ENCODE results near the gene AGFG1.

The AGFG1 gene

DNA sequence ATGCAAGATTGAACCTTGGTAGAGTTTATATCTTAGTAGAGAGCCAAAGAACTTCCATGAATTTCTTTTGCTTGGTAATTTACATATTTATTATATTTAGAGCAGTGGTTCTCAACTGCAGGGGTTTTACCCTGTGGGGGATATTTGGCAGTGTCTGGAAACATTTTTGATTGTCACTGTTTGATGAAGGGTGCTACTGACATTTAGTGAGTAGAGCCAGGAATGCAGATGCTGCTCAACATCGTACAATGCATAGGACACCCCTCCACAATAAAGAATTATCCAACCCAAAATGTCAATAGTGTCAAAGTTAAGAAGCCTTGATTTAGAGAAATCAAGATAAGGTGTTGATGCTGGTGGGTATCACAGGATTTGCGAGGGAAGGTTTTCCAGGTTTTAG, 14.7 kb downstream of the AGFG1 start:
- no peak for DNase-seq (ENCODE audit: low read depth, low spot score)
- H3K4me3 ChIP-seq (ENCODE audit: low read length): no peak overlapping the region

DNA sequence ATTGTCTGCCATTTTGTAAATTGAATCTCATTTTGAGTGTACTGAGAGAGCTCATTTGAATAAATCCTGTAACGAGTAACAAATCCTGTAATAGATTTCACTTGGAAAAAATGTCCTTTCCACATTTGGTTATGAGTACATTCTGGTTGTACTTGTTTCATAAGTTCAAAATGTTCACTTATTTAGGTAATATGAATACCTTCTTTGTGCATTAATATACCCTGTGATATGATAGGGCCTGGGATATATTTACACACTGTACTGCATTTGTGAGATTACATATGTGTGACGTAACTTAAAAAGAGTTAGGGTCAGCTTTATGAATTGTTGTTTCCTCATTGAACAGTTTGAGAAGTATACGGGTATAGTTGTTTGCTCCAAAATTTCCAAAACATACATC, 16.1 kb downstream of the AGFG1 start:
- no peak overlapping the region for H3K4me3 ChIP-seq (ENCODE audit: low read length)
- no peak for DNase-seq (ENCODE audit: low read depth, low spot score)

- DNase-seq (ENCODE audit: low read depth, low spot score): no peak
- no peak overlapping the region for H3K4me3 ChIP-seq (ENCODE audit: low read length)
Measured at GRCh38 chr2:227491386-227491785, 19.4 kb downstream of the AGFG1 start.

DNA sequence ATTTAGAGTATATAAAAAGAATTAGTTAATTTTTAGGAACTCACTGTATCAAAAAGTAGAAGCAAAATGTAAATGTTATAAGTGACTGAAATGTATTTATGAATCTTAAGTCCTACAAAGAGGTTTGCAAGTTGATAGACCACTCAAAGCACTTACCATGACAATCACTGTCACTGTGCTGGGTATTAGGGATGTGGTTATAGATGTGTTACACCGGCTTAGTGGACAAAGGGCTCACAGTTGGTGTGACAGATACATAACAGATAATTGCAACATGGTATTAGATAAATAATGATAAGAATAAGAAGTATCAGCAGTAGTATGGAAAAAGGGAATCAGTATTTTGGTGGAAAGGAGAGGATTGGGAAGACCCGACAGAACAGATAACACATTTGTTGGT, 21.6 kb downstream of the AGFG1 start:
- no peak overlapping the region for H3K4me3 ChIP-seq (ENCODE audit: low read length)
- DNase-seq (ENCODE audit: low read depth, low spot score): no peak

DNA sequence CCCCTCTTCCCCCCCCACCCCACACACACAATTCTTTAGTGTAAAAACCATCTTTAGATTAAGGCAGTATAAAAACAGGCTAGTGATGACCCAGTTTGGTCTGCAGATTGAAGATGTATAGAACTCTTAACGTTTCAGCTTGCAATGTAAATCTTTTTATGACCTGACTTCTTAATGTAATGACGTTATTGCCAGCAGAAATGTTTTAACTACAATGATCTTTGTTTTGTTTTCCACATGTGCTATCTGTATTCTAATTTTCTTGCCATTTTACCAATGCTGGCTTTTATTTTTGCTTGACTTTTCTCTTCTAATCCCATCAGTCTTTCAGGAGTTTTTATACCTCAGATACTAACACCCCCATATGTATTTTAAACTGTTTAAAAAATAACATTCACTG, 25.2 kb downstream of the AGFG1 start:
- H3K4me3 ChIP-seq (ENCODE audit: low read length): no peak overlapping the region
- DNase-seq (ENCODE audit: low read depth, low spot score): no peak

DNA sequence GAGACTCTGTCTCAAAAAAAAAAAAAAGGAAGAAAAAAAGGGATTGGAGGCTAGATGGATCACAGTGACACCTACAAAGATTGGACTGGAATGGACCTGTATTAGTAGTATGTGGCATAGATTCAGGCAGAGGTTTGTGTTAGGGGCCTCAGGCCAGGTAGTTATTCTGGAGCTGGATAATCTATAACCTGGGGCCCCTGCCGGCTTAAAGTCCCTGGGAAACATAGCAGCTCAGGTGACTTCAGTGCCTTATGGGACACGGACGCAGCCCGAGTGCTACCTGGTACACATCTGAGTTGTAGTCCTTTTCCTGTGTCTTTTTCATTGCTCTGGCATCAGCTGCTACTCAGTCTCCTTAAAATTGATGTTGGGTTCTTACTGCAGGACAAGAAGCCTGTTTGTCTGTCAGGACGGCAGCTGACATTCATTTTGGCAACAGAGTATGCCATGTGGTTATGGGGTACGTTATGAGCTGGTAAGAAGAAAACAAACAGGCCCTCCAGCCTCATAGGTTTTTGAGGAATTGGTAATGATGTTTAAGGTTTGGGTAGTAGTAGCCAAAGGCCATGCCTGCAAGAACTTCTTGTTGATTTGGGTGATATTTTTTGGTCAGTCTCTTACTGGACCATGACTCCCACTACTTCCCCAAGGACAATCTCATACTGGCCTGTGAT, 27.8 kb downstream of the AGFG1 start:
- no peak for DNase-seq (ENCODE audit: low read depth, low spot score)
- H3K4me3 ChIP-seq (ENCODE audit: low read length): no peak overlapping the region

- H3K4me3 ChIP-seq (ENCODE audit: low read length): no peak overlapping the region
- no peak for DNase-seq (ENCODE audit: low read depth, low spot score)
Measured at GRCh38 chr2:227500301-227500630, 28.3 kb downstream of the AGFG1 start.

DNA sequence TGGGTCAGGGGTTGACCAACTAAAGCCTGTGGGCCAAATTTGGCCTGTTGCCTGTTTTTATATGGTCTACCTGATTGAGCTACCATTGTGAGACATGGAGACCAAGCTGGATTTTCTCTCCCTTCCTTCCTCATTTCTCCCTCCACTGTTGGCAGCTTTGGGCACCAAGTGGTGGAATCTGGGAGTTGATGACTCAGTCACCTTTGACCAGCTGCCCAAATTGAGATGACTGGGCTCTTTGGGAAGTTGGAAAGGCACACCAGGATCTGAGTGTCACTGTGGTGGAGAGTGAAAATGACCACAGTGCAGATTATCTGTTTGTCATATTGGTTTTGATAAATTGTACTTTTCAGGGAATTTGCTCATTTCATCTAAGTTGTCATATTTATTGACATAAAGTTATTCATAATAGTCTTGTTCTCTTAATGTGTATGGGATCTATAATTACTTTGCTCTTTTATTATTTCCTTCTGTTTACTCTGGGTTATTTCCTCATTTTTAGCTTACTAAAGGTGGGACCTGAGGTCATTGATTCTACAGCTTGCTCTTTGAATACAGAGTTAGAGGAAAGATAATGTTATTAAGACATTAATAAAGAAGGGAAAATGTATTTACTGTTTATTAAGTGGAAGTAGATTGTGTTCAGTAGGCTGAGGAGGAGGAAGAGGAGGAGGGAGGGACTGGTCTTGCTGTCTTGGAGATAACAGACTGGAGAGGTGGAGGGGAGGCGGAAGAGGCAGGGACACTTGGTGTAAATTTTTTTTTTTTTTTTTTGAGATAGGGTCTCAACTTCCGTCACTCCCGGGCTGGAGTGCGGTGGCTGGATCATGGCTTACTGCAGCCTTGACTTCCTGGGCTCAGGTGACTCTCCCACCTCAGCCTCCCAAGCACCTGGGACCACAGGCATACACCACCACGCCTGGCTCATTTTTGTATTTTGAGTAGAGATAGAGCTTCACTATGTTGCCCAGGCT, 31.8 kb downstream of the AGFG1 start:
- DNase-seq (ENCODE audit: low read depth, low spot score): no peak
- no peak overlapping the region for H3K4me3 ChIP-seq (ENCODE audit: low read length)

- no peak overlapping the region for H3K4me3 ChIP-seq (ENCODE audit: low read length)
- no peak for DNase-seq (ENCODE audit: low read depth, low spot score)
Measured at GRCh38 chr2:227504700-227505099, 32.7 kb downstream of the AGFG1 start.

GRCh38 chr2:227506456-227506855, 34.5 kb downstream of the AGFG1 start:
- H3K4me3 ChIP-seq (ENCODE audit: low read length): no peak overlapping the region
- peak; percentile 31 for DNase-seq (ENCODE audit: low read depth, low spot score)

GRCh38 chr2:227507963-227508362, 36.0 kb downstream of the AGFG1 start:
- no peak for DNase-seq (ENCODE audit: low read depth, low spot score)
- H3K4me3 ChIP-seq (ENCODE audit: low read length): no peak overlapping the region

- DNase-seq (ENCODE audit: low read depth, low spot score): no peak
- no peak overlapping the region for H3K4me3 ChIP-seq (ENCODE audit: low read length)
Measured at GRCh38 chr2:227509076-227509475, 37.1 kb downstream of the AGFG1 start.

DNA sequence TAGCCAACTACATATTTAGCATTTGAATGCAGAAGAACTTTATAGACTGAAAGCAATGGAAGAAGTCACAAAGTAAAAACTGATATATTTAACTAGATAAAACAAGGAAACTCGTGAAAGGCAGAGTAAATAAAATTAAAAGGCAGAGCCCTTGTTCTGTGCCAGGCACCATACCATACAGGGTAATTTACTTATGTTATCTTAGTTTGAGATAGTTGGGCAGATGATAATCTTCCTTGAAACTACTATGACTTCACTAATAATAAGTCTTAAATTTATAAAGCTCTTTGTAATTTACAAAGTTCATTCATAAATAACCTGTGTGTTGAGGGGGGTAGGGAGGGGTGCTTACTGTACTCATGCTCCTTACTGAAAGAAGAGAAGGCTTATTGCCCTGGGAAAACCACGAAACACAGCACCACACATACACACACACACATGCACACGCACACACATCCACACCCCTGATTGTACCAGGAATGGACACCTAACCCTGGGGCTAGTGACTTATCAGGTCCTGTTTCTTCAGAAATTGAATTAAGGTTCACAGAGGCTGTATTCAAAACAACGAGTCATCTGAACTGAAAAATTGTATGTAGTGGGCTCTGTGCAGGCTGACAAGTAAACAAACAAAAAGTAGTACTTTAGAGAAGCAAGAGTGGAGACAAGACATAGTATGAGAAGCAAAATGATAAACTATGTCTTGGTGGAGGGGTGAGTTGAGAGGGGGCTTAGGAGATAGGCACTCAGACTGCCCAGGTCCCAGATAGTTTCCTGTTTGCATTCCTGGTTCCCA, 38.1 kb downstream of the AGFG1 start:
- no peak for DNase-seq (ENCODE audit: low read depth, low spot score)
- H3K4me3 ChIP-seq (ENCODE audit: low read length): no peak overlapping the region

DNA sequence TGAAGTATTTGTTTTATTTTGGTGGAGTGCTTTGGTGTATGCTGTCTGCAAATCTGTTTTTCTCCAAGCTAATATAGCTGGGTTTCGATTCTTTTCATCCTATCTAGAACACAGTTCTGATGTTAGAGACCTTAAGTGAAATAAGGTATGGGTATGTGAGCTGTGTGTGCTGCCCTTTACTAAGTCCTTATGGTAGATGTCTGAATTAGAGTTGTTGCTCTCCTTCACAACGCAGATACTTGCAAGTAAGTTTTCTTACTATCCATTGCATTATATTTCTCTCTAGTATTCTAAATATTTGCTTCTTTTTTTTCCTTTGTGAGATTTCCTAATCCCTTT, 38.6 kb downstream of the AGFG1 start:
- no peak overlapping the region for H3K4me3 ChIP-seq (ENCODE audit: low read length)
- no peak for DNase-seq (ENCODE audit: low read depth, low spot score)

- DNase-seq (ENCODE audit: low read depth, low spot score): no peak
- H3K4me3 ChIP-seq (ENCODE audit: low read length): no peak overlapping the region
Measured at GRCh38 chr2:227511239-227511930, 39.4 kb downstream of the AGFG1 start.

DNA sequence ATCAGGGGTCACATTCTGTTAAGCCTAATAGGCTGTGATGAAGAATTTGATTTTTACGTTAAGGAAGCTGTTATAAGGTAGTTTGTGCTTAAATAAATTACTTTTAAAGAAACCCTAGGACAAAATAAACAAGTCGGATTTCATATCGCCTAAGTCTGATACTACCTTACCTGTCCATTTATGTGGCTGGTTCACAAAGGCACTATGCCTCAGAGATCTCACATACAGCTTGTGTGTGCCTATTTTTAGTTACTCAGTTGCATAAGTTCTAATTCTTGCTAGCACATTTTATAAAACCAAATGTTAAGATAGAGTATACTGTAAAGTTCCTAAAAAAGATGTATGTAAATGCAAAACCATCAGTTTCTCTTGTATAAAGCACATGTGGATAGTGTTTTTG, 40.0 kb downstream of the AGFG1 start:
- no peak for DNase-seq (ENCODE audit: low read depth, low spot score)

GRCh38 chr2:227513113-227513512, 41.2 kb downstream of the AGFG1 start:
- no peak for DNase-seq (ENCODE audit: low read depth, low spot score)
- no peak overlapping the region for H3K4me3 ChIP-seq (ENCODE audit: low read length)

More for the DNA sequence above, 40.0 kb downstream of the AGFG1 start:
- no peak overlapping the region for H3K4me3 ChIP-seq (ENCODE audit: low read length)

DNA sequence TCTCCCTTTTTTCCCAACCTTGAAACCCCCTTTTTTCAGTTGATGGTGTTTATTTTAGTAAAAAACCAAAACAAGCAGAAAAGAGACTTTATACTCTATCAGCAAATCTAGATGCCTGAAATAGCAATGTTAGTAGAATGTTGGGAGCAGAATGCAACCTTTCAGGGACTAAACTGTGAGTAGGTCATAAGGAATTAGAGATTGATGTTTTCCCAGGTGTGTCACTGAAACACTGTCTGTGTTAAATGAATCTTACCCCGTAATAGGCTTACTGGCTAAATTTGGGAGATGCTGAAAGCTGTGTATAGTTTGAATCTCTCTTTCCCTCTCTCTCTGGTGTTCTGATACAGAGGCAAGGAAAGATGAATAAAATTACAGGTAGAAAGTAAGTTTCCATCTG, 43.8 kb downstream of the AGFG1 start:
- no peak for DNase-seq (ENCODE audit: low read depth, low spot score)
- H3K4me3 ChIP-seq (ENCODE audit: low read length): no peak overlapping the region

DNA sequence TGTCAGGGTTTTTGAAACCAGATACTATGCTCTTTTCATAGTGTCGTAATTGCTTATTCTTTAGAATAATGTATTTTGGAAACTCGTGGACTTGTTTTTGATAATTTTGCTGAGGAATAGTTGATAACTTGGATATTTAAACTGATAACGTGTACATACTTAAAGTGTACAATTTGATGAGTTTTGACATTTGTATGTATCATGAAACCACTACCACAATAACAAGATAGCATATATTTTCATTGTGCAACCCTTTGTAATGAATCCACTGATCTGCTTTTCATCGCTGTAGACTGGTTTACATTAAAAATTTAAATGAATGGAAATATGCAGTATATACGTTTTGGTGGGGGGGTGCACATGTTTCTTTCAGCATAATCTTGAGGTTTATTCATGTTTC, 45.8 kb downstream of the AGFG1 start:
- DNase-seq (ENCODE audit: low read depth, low spot score): no peak
- H3K4me3 ChIP-seq (ENCODE audit: low read length): no peak overlapping the region
